HEK293T (cell line): ENCODE results near the gene TMEM184A.

Experiments
- CTCF ChIA-PET: fragments of 350-600 bp; formaldehyde crosslinking; extraction: SDS; loops from one replicate; lab custom pipeline; 2021; ENCODE audit warnings: antibody characterized with exemption, inconsistent platforms; lab: Yijun Ruan, JAX
- POLR2A ChIA-PET: fragments of 350-600 bp; formaldehyde crosslinking; extraction: SDS; loops from one replicate; lab custom pipeline; 2020; ENCODE audit warnings: antibody characterized with exemption, inconsistent platforms; lab: Yijun Ruan, JAX
- DNase-seq: peaks from one replicate; pipeline ENCODE4 v3.0.0; 2012; ENCODE audit warnings: mixed read lengths; ENCODE audit errors: extremely low spot score
- ARNT ChIP-seq: fragments of 450-650 bp; IDR thresholded peaks from 2 replicates; pipeline ENCODE4 v1.6.1; 2017; ENCODE audit warnings: mild to moderate bottlenecking
- BHLHE40 ChIP-seq: fragments of 450-650 bp; IDR thresholded peaks from 2 replicates; pipeline ENCODE4 v1.6.1; 2016; ENCODE audit warnings: mild to moderate bottlenecking, moderate library complexity, borderline replicate concordance
- CTBP1 ChIP-seq: fragments of 450-650 bp; IDR thresholded peaks from 2 replicates; pipeline ENCODE4 v1.6.1; 2016; ENCODE audit warnings: borderline replicate concordance
- ELF4 ChIP-seq: fragments of 450-650 bp; IDR thresholded peaks from 2 replicates; pipeline ENCODE4 v1.6.1; 2017; ENCODE audit warnings: antibody characterized with exemption
- FOXA1 ChIP-seq: fragments of 450-650 bp; IDR thresholded peaks from 2 replicates; pipeline ENCODE4 v1.6.1; 2016; ENCODE audit warnings: mild to moderate bottlenecking
- FOXK2 ChIP-seq: fragments of 450-650 bp; IDR thresholded peaks from 2 replicates; pipeline ENCODE4 v1.6.1; 2016; ENCODE audit warnings: mild to moderate bottlenecking
- FOXM1 ChIP-seq: fragments of 450-650 bp; IDR thresholded peaks from 2 replicates; pipeline ENCODE4 v1.6.1; 2017; ENCODE audit warnings: mild to moderate bottlenecking, borderline replicate concordance
- HDGF ChIP-seq: fragments of 450-650 bp; IDR thresholded peaks from 2 replicates; pipeline ENCODE4 v1.6.1; 2017; ENCODE audit warnings: antibody characterized with exemption, borderline replicate concordance
- L3MBTL2 ChIP-seq: fragments of 450-650 bp; conservative IDR thresholded peaks from 2 replicates; pipeline ENCODE4 v1.6.1; 2016; ENCODE audit warnings: mild to moderate bottlenecking
- LEF1 ChIP-seq: fragments of 450-650 bp; IDR thresholded peaks from 2 replicates; pipeline ENCODE4 v1.6.1; 2017; ENCODE audit warnings: mild to moderate bottlenecking, borderline replicate concordance
- NFRKB ChIP-seq: fragments of 450-650 bp; IDR thresholded peaks from 2 replicates; pipeline ENCODE4 v1.6.1; 2016; ENCODE audit warnings: mild to moderate bottlenecking, moderate library complexity
- SP1 ChIP-seq: fragments of 450-650 bp; IDR thresholded peaks from 2 replicates; pipeline ENCODE4 v1.6.1; 2017
- SUZ12 ChIP-seq: fragments of 450-650 bp; IDR thresholded peaks from 2 replicates; pipeline ENCODE4 v1.6.1; 2016; ENCODE audit warnings: mild to moderate bottlenecking
- TARDBP ChIP-seq: fragments of 450-650 bp; IDR thresholded peaks from 2 replicates; pipeline ENCODE4 v1.6.1; 2016
- ZNF384 ChIP-seq: fragments of 450-650 bp; IDR thresholded peaks from 2 replicates; pipeline ENCODE4 v1.6.1; 2016
- TF ChIP-seq, protein P1 (sequence below): fragments of 450-650 bp; IDR thresholded peaks from 2 replicates; pipeline ENCODE4 v1.6.1; 2016

TMEM184A gene

DNA sequence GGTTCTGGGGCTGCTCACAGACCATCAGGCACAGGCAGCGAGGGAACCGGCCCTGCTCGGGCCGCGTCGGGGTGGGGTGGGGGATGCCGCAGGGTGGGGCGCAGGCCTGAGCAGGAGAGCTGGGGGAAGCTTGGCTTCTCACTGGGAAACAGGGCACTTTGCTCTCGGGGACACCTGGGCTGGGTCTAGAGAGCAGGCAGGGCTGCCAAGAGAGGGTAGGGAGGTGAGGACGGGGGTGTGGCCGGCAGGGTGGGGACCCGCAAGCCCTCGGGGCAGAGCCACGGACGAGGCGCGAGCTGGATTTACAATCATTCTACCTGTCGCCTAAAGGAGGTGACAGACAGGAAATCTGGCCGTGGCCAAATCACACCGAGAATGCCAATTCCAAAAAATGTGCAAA lies 62.9 kb downstream of the TMEM184A start:
- no peak for DNase-seq
- no peak for TF ChIP-seq ARNT
- TF ChIP-seq FOXM1 = no peak
- TF ChIP-seq CTBP1 = no peak
- TF ChIP-seq L3MBTL2 = no peak
- TF ChIP-seq, protein P1, sequence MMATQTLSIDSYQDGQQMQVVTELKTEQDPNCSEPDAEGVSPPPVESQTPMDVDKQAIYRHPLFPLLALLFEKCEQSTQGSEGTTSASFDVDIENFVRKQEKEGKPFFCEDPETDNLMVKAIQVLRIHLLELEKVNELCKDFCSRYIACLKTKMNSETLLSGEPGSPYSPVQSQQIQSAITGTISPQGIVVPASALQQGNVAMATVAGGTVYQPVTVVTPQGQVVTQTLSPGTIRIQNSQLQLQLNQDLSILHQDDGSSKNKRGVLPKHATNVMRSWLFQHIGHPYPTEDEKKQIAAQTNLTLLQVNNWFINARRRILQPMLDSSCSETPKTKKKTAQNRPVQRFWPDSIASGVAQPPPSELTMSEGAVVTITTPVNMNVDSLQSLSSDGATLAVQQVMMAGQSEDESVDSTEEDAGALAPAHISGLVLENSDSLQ = no peak
- TF ChIP-seq ZNF384 = no peak
- no peak for TF ChIP-seq FOXA1
- TF ChIP-seq SP1 = no peak
- TF ChIP-seq FOXK2 = no peak
- TF ChIP-seq TARDBP = no peak
- TF ChIP-seq LEF1 = no peak
- TF ChIP-seq ELF4 = no peak
- no peak for TF ChIP-seq HDGF
- no peak for TF ChIP-seq SUZ12
- no peak for TF ChIP-seq BHLHE40
- TF ChIP-seq NFRKB = no peak
- POLR2A ChIA-PET = no interaction called here
- CTCF ChIA-PET = no interaction called here

DNA sequence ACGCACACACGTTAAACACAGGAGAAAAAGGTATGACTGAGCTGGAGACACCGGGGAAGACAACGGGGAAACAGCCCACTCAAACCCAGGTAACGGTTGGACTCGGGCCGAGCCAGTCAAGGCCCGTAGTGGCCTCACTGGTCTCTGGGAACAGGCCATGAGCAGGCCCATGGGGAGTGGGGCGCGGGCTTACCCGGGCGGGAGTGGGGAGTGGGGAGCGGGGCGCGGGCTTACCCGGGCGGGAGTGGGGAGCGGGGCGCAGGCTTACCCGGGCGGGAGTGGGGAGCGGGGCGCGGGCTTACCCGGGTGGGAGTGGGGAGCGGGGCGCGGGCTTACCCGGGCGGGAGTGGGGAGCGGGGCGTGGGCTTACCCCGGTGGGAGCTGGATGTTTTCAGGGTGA lies 63.4 kb downstream of the TMEM184A start:
- ChIA-PET POLR2A (no interaction called here), CTCF (no interaction called here)
- TF ChIP-seq FOXM1 (no peak), NFRKB (no peak), HDGF (no peak), CTBP1 (no peak), TARDBP (no peak), L3MBTL2 (no peak), SP1 (no peak), ZNF384 (no peak), ELF4 (no peak), FOXK2 (no peak), BHLHE40 (no peak), LEF1 (no peak), SUZ12 (no peak), ARNT (no peak), FOXA1 (no peak)
- TF ChIP-seq, protein P1 = no peak
- DNase-seq = no peak
